WERI-Rb-1 (cell line): ENCODE results near the gene PLXNA4.

Source experiments
- DNase-seq: peaks from one replicate; pipeline ENCODE4 v3.0.0-alpha.2; 2020
- H3K27ac ChIP-seq: fragments of 250-450 bp; sonication (Bioruptor Pico); 2 replicates; pipeline ENCODE4 v1.5.1; 2020; ENCODE audit warnings: mild to moderate bottlenecking, moderate library complexity
- H3K27me3 ChIP-seq: fragments of 250-450 bp; sonication (Bioruptor Pico); 2 replicates; pipeline ENCODE4 v1.5.1; 2021; ENCODE audit warnings: mild to moderate bottlenecking, low read depth, moderate library complexity; ENCODE audit not compliant: insufficient read depth, severe bottlenecking
- H3K36me3 ChIP-seq: fragments of 250-450 bp; sonication (Bioruptor Pico); 2 replicates; pipeline ENCODE4 v1.5.1; 2020; ENCODE audit warnings: mild to moderate bottlenecking, moderate library complexity
- H3K4me3 ChIP-seq: 2 replicates; pipeline ENCODE4 v1.5.1; 2011; ENCODE audit warnings: low read depth, mild to moderate bottlenecking, control low read depth, low read length
- H3K9me3 ChIP-seq: fragments of 250-450 bp; sonication (Bioruptor Pico); 2 replicates; pipeline ENCODE4 v1.5.1; 2021; ENCODE audit warnings: mild to moderate bottlenecking, moderate library complexity; ENCODE audit not compliant: severe bottlenecking
- CTCF ChIP-seq: IDR thresholded peaks from 2 replicates; pipeline ENCODE4 v1.5.1; 2011; ENCODE audit warnings: low read depth, mild to moderate bottlenecking, control low read depth, inconsistent platforms, low read length

The PLXNA4 gene, protein sequence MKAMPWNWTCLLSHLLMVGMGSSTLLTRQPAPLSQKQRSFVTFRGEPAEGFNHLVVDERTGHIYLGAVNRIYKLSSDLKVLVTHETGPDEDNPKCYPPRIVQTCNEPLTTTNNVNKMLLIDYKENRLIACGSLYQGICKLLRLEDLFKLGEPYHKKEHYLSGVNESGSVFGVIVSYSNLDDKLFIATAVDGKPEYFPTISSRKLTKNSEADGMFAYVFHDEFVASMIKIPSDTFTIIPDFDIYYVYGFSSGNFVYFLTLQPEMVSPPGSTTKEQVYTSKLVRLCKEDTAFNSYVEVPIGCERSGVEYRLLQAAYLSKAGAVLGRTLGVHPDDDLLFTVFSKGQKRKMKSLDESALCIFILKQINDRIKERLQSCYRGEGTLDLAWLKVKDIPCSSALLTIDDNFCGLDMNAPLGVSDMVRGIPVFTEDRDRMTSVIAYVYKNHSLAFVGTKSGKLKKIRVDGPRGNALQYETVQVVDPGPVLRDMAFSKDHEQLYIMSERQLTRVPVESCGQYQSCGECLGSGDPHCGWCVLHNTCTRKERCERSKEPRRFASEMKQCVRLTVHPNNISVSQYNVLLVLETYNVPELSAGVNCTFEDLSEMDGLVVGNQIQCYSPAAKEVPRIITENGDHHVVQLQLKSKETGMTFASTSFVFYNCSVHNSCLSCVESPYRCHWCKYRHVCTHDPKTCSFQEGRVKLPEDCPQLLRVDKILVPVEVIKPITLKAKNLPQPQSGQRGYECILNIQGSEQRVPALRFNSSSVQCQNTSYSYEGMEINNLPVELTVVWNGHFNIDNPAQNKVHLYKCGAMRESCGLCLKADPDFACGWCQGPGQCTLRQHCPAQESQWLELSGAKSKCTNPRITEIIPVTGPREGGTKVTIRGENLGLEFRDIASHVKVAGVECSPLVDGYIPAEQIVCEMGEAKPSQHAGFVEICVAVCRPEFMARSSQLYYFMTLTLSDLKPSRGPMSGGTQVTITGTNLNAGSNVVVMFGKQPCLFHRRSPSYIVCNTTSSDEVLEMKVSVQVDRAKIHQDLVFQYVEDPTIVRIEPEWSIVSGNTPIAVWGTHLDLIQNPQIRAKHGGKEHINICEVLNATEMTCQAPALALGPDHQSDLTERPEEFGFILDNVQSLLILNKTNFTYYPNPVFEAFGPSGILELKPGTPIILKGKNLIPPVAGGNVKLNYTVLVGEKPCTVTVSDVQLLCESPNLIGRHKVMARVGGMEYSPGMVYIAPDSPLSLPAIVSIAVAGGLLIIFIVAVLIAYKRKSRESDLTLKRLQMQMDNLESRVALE (N-terminal part only)

DNA sequence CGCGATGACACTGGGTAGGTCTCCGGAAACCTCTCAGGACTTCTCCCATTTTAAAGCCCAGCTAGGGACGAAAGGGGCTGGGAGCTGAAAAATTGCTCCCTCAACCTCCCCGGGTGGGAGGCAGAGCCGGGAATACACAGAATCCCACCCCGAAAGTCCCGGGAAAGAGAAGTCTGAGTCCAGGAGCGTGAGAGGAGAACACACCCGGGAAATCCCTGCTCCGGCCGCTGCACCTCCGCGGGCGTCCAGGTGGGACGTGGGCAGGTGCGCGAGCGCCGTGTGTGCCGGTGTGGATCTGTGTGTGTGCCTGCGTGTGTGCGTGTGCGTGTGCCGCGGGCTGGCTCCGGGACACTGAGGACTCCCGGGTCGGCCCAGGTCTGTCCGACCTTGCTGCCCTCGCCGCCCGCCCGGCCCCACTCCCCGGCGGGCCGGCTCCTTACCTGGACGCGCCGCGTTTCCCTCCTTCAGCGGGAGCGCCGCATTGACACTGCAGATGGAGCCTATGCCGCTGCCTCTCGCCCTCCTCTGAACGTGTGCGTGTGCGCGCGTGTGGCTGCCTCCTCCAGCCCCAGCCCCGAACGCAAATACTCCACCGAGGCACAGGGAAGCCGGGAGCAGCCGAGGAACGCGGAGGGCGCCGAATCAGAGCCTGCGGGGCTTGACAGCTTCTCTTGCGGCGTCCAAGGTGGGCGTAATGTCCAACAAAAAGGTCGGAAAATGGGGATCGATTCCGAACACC lies at the start of gene PLXNA4:
Gene PLXNA4, minus strand, starts transcription at position 489 of the 739 bp plus-strand sequence. CDS start 67,777 bp downstream, outside the sequence.
- Histone ChIP-seq H3K27me3 (peaks cover 23% of the 10 kb centered on the region), H3K27ac (no peak within 1 kb of the TSS), H3K9me3 (no peaks in the 10 kb centered on the region), H3K36me3 (no peaks in the 10 kb centered on the region), H3K4me3 (peak within 1 kb of the TSS; percentile 59)
- no peak for DNase-seq
- TF ChIP-seq CTCF, result no peak

- Histone ChIP-seq H3K36me3 (no peaks in the 10 kb centered on the region), H3K27ac (no peak overlapping the region), H3K9me3 (no peaks in the 10 kb centered on the region), H3K27me3 (no peaks in the 10 kb centered on the region), H3K4me3 (no peak overlapping the region)
- DNase-seq, result no peak
- TF ChIP-seq CTCF, result no peak
Measured at GRCh38 chr7:132625651-132626050, 49.4 kb upstream of the PLXNA4 start.

GRCh38 chr7:132622081-132622480 lies 45.8 kb upstream of the PLXNA4 start:
- no peaks in the 10 kb centered on the region for H3K36me3 ChIP-seq
- H3K27ac ChIP-seq, result no peak overlapping the region
- H3K9me3 ChIP-seq, result no peaks in the 10 kb centered on the region
- DNase-seq, result no peak
- TF ChIP-seq CTCF, result no peak
- no peaks in the 10 kb centered on the region for H3K27me3 ChIP-seq
- H3K4me3 ChIP-seq, result no peak overlapping the region

DNA sequence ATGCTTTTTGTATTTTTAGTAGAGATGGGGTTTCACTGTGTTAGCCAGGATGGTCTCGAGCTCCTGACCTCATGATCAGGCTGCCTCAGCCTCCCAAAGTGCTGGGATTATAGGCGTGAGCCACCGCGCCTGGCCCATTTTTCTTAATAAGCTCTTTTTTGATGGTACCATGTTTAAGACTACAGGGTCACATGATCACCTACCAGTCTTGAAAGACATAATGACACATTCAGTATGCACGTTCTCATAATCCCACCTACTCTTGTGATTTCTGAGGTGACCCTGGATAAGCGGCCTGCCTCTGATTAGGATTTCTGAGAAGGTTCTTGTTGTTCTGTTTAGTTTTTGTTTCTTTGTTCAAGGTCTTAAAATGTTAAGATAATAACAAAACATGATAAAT lies 43.7 kb upstream of the PLXNA4 start:
- no peak for DNase-seq
- Histone ChIP-seq H3K27me3 (no peaks in the 10 kb centered on the region), H3K4me3 (no peak overlapping the region), H3K36me3 (no peaks in the 10 kb centered on the region), H3K9me3 (no peaks in the 10 kb centered on the region), H3K27ac (no peak overlapping the region)
- no peak for TF ChIP-seq CTCF

DNA sequence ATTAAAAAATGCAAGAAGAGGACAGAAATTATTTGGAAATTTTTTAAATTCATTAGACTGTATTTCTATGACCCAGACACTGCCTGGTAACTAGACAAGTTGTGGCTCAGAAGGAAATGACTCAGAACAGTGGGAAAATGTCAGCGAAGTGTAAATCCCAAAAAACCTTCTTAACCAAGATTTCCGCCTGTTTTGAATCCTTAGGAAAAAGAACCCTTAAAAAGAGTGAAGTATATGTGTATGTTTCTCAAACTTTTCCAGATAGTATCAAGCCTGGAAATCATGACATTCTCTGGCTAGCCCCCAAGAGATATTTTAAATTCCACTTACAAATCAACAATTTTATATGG lies 42.7 kb upstream of the PLXNA4 start:
- DNase-seq, result no peak

More for the DNA sequence above, 42.7 kb upstream of the PLXNA4 start:
- Histone ChIP-seq H3K36me3 (no peaks in the 10 kb centered on the region), H3K27me3 (no peaks in the 10 kb centered on the region), H3K4me3 (no peak overlapping the region), H3K27ac (no peak overlapping the region), H3K9me3 (no peaks in the 10 kb centered on the region)
- TF ChIP-seq CTCF, result no peak
